Stimulated activated CD4-positive, alpha-beta T cell treated with anti-CD3 and anti-CD28 coated beads, Interleukin-4, amount 100 ng/mL, for 1 hour (primary cell): Measurements from ENCODE around the gene LRRC34.
A peak's percentile ranks its signal among the peaks of the same experiment; 100 is the strongest.

Experiments
- DNase-seq: peaks from one replicate; pipeline ENCODE4 v3.0.0-alpha.2; 2020

LRRC34 gene

GRCh38 chr3:169812332-169813235 is at the start of gene LRRC34, which contains the start of gene LRRIQ4:
LRRC34 (minus strand) TSS chr3:169812904; CDS start chr3:169812548, 356 bp downstream.
LRRIQ4 (plus strand) TSS chr3:169812870; CDS start chr3:169821922, 9,052 bp downstream.
- peak; percentile 71 for DNase-seq

- no peak for DNase-seq
These were observed 49.2 kb upstream of the LRRC34 start for GRCh38 chr3:169861871-169862270.

GRCh38 chr3:169857811-169858210 is 45.1 kb upstream of the LRRC34 start:
- DNase-seq: no peak

- no peak for DNase-seq
These were observed 42.8 kb upstream of the LRRC34 start for GRCh38 chr3:169855514-169855913.

- no peak for DNase-seq
These were observed 37.9 kb upstream of the LRRC34 start for GRCh38 chr3:169850618-169851017.

GRCh38 chr3:169848741-169849140 is 36.0 kb upstream of the LRRC34 start:
- DNase-seq: no peak

GRCh38 chr3:169847896-169848295 is 35.2 kb upstream of the LRRC34 start:
- DNase-seq: no peak

GRCh38 chr3:169846458-169847193 is 33.9 kb upstream of the LRRC34 start:
- DNase-seq: no peak

- DNase-seq: no peak
These were observed 30.3 kb upstream of the LRRC34 start for GRCh38 chr3:169842960-169843359.

- DNase-seq: no peak
These were observed 28.5 kb upstream of the LRRC34 start for GRCh38 chr3:169841171-169841570.

- DNase-seq: no peak
These were observed 25.9 kb upstream of the LRRC34 start for GRCh38 chr3:169838511-169839030.

- no peak for DNase-seq
These were observed 24.2 kb upstream of the LRRC34 start for GRCh38 chr3:169836942-169837275.

- DNase-seq: no peak
These were observed 23.6 kb upstream of the LRRC34 start for GRCh38 chr3:169836078-169836941.

- DNase-seq: no peak
These were observed 22.8 kb upstream of the LRRC34 start for GRCh38 chr3:169835533-169835932.

GRCh38 chr3:169827712-169828111 is 15.0 kb upstream of the LRRC34 start:
- DNase-seq: no peak

GRCh38 chr3:169825316-169825715 is 12.6 kb upstream of the LRRC34 start:
- DNase-seq: no peak

- no peak for DNase-seq
These were observed 10.3 kb upstream of the LRRC34 start for GRCh38 chr3:169822983-169823382.

- no peak for DNase-seq
These were observed 9.8 kb upstream of the LRRC34 start for GRCh38 chr3:169822540-169822939.

GRCh38 chr3:169822091-169822490 is 9.4 kb upstream of the LRRC34 start:
- DNase-seq: no peak

GRCh38 chr3:169818316-169818715 is 5.6 kb upstream of the LRRC34 start:
- DNase-seq: no peak

GRCh38 chr3:169815590-169816150 is 3.0 kb upstream of the LRRC34 start:
- no peak for DNase-seq

- DNase-seq: peak; percentile 70
These were observed 1.2 kb upstream of the LRRC34 start for GRCh38 chr3:169813757-169814517.
